ENCODE measurements around the gene CCDC192.

DNA sequence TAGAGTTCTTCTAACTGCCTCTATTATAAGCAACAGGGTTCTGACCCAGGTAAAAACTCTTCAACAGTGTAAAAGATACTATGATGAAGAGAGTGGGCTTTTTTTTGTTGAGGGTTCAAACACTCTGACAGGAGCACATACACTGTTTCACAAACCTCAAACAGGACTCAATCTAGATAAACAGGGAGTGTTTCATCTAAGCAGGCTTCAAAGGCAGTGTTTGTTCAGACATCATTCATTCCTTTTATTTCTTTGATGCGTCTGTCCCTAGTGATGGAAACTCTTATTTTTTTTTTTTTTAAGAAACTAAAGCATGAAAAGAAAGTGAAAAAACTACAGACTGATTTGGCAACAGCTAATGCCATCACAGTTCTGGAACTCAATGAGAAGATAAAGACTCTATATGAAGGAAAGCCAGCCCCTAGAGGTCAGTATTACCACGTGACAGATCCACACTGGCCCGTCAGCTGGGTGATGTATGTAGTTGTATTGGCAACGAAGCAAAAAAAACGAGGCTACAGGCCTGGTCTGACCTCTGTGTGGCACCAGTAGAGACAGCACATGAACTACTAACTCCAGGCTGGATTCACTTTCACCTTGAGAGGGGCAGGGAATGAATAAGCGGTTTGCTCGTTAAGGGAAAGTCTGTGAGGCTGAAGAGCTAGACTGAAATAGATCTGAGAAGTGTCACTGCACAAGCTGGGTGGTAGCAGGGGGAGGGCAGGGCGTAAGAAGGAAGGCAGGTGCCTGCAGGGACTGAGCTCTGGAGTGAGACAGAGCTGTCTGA, 172.2 kb downstream of the CCDC192 start:
- no peak for TF ChIP-seq POLR2A (IDR thresholded peaks at IDR 0.05)
- TF ChIP-seq, protein P1, sequence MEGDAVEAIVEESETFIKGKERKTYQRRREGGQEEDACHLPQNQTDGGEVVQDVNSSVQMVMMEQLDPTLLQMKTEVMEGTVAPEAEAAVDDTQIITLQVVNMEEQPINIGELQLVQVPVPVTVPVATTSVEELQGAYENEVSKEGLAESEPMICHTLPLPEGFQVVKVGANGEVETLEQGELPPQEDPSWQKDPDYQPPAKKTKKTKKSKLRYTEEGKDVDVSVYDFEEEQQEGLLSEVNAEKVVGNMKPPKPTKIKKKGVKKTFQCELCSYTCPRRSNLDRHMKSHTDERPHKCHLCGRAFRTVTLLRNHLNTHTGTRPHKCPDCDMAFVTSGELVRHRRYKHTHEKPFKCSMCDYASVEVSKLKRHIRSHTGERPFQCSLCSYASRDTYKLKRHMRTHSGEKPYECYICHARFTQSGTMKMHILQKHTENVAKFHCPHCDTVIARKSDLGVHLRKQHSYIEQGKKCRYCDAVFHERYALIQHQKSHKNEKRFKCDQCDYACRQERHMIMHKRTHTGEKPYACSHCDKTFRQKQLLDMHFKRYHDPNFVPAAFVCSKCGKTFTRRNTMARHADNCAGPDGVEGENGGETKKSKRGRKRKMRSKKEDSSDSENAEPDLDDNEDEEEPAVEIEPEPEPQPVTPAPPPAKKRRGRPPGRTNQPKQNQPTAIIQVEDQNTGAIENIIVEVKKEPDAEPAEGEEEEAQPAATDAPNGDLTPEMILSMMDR (IDR thresholded peaks at IDR 0.05), result peak in 2 of 4 donors; percentile 11 to 17
